Measurements from ENCODE around the gene CHRNE. TPM values are rescaled to one million over a fixed set of nuclear protein-coding genes. Genes with fewer than 3 reads are reported as not detected.
A peak's percentile ranks its signal among the peaks of the same experiment; 100 is the strongest.
"Not testable (repeated sequence)": the region's sequence is repeated elsewhere in the genome, so short reads cannot be mapped to it uniquely, and the experiment has no call there.

CHRNE gene
- total RNA-seq, 1 experiment from 2014 or later = 0.31 TPM

- peak; percentile 40 for DNase-seq
These were observed 16.7 kb upstream of the CHRNE start for GRCh38 chr17:4919511-4920047.

DNA sequence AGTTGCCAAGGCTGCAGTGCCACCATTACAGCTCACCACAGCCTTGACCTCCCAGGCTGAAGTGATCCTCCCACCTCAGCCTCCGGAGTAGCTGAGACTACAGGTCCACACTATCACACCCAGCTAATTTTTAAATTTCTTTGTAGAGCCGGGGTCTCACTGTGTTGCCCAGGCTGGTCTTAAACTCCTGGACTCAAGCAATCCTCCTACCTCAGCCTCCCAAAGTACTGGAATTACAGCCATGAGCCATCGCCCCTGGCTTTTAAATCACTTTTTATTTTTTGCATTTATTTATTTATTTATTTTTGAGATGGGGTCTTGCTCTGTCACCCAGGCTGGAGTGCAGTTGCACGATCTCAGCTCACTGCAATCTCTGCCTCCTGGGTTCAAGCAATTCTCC lies 11.7 kb upstream of the CHRNE start:
- not testable (repeated sequence) for H3K36me3 Mint-ChIP-seq (ENCODE audit: insufficient read depth in 1 of 3, low read depth in 3 of 3); H2BK12ac ChIP-seq (ENCODE audit: insufficient read length, low read depth, low read length); H3K56ac ChIP-seq (ENCODE audit: insufficient read length, low read depth, low read length); H3K23me2 ChIP-seq (ENCODE audit: insufficient read length, low read depth, low read length, poor library complexity, severe bottlenecking); H3K14ac ChIP-seq (ENCODE audit: insufficient read depth, low read length); H3K4me1 Mint-ChIP-seq; H3T11ph ChIP-seq (ENCODE audit: low read length); H4K8ac ChIP-seq (replicated peaks; ENCODE audit: insufficient read length, low read depth, low read length); H3K4ac ChIP-seq (ENCODE audit: low read depth, low read length); H3K79me1 ChIP-seq (ENCODE audit: insufficient read depth, low read depth, low read length, poor library complexity, severe bottlenecking); H3K9me3 Mint-ChIP-seq; H3K23ac ChIP-seq (ENCODE audit: insufficient read length, low read depth, low read length); H3K79me2 ChIP-seq (ENCODE audit: insufficient read depth, low read length); H3K27me3 Mint-ChIP-seq (ENCODE audit: low read depth); H2BK15ac ChIP-seq (ENCODE audit: low read depth, low read length); DNase-seq; H2BK20ac ChIP-seq (ENCODE audit: low read depth, low read length, poor library complexity, severe bottlenecking); H2BK5ac ChIP-seq (ENCODE audit: insufficient read length, low read length); H3K4me3 Mint-ChIP-seq; H4K5ac ChIP-seq (ENCODE audit: insufficient read length, low read depth, low read length); H4K20me1 ChIP-seq (ENCODE audit: control insufficient read depth, insufficient read depth, insufficient read length); H3K18ac ChIP-seq (ENCODE audit: insufficient read length, low read depth, low read length); H2AK5ac ChIP-seq (ENCODE audit: insufficient read length, low read length); H4K91ac ChIP-seq (ENCODE audit: insufficient read length, low read depth, low read length); H3K27me3 ChIP-seq (ENCODE audit: insufficient read depth, low read length); H3K4me2 ChIP-seq (ENCODE audit: insufficient read depth, insufficient read length, low read length); H2AFZ ChIP-seq (ENCODE audit: low read length); H2BK120ac ChIP-seq (ENCODE audit: low read depth, low read length, poor library complexity, severe bottlenecking); H3K27ac Mint-ChIP-seq; H3K27ac ChIP-seq (ENCODE audit: insufficient read length, low read depth, low read length); H3K9me3 ChIP-seq (ENCODE audit: control insufficient read depth, low read depth, low read length); H3K9ac ChIP-seq (ENCODE audit: extremely low read depth, insufficient read length, low read length); H3K4me1 ChIP-seq (ENCODE audit: insufficient read depth, low read length)
- no CpG with 5 or more reads among the region's 4 CpGs for WGBS (ENCODE audit: extremely low coverage, insufficient read length, low lambda C conversion rate)

More at GRCh38 chr17:4919511-4920047, 16.7 kb upstream of the CHRNE start:
- H3K56ac ChIP-seq (ENCODE audit: insufficient read length, low read depth, low read length) = no peak overlapping the region
- no peak overlapping the region for H3K27ac ChIP-seq (ENCODE audit: insufficient read length, low read depth, low read length)
- no peak overlapping the region for H4K8ac ChIP-seq (replicated peaks; ENCODE audit: insufficient read length, low read depth, low read length)
- H4K5ac ChIP-seq (ENCODE audit: insufficient read length, low read depth, low read length) = no peak overlapping the region
- Mint-ChIP-seq H3K36me3 (ENCODE audit: insufficient read depth in 1 of 3, low read depth in 3 of 3) (no peaks in the 10 kb centered on the region), H3K27me3 (ENCODE audit: low read depth) (no peaks in the 10 kb centered on the region; the same call in 1 of the 2 replicates), H3K27ac (peak overlapping the region in 1 of 3 experiments; percentile 89; a peak in 2 of 7 replicates), H3K4me1 (peaks cover 7% of the 10 kb centered on the region in 2 experiments), H3K9me3 (no peaks in the 10 kb centered on the region), H3K4me3 (no peak overlapping the region)
- no peak overlapping the region for H2AK5ac ChIP-seq (ENCODE audit: insufficient read length, low read length)
- no peaks in the 10 kb centered on the region for H3K9me3 ChIP-seq (ENCODE audit: control insufficient read depth, low read depth, low read length)
- no peak overlapping the region for H3K18ac ChIP-seq (ENCODE audit: insufficient read length, low read depth, low read length)
- no peaks in the 10 kb centered on the region for H3K23me2 ChIP-seq (ENCODE audit: insufficient read length, low read depth, low read length, poor library complexity, severe bottlenecking)
- H3K4ac ChIP-seq (ENCODE audit: low read depth, low read length) = no peak overlapping the region
- H3K14ac ChIP-seq (ENCODE audit: insufficient read depth, low read length) = no peak overlapping the region
- H2BK120ac ChIP-seq (ENCODE audit: low read depth, low read length, poor library complexity, severe bottlenecking) = no peak overlapping the region
- H2BK5ac ChIP-seq (ENCODE audit: insufficient read length, low read length) = no peak overlapping the region
- H3K27me3 ChIP-seq (ENCODE audit: insufficient read depth, low read length) = no peaks in the 10 kb centered on the region
- H3K9ac ChIP-seq (ENCODE audit: extremely low read depth, insufficient read length, low read length) = no peak overlapping the region
- TF ChIP-seq, protein P1, sequence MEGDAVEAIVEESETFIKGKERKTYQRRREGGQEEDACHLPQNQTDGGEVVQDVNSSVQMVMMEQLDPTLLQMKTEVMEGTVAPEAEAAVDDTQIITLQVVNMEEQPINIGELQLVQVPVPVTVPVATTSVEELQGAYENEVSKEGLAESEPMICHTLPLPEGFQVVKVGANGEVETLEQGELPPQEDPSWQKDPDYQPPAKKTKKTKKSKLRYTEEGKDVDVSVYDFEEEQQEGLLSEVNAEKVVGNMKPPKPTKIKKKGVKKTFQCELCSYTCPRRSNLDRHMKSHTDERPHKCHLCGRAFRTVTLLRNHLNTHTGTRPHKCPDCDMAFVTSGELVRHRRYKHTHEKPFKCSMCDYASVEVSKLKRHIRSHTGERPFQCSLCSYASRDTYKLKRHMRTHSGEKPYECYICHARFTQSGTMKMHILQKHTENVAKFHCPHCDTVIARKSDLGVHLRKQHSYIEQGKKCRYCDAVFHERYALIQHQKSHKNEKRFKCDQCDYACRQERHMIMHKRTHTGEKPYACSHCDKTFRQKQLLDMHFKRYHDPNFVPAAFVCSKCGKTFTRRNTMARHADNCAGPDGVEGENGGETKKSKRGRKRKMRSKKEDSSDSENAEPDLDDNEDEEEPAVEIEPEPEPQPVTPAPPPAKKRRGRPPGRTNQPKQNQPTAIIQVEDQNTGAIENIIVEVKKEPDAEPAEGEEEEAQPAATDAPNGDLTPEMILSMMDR (conservative IDR thresholded peaks at IDR 0.05) = 0 out of 3 replicates have a peak, but pooled peaks have one; percentile 11
- H3K23ac ChIP-seq (ENCODE audit: insufficient read length, low read depth, low read length) = no peak overlapping the region
- H3K79me2 ChIP-seq (ENCODE audit: insufficient read depth, low read length) = no peaks in the 10 kb centered on the region
- peaks cover 3% of the 10 kb centered on the region; the same call in 1 of the 2 replicates for H3K4me1 ChIP-seq (ENCODE audit: insufficient read depth, low read length)
- H2BK12ac ChIP-seq (ENCODE audit: insufficient read length, low read depth, low read length) = no peak overlapping the region
- H4K91ac ChIP-seq (ENCODE audit: insufficient read length, low read depth, low read length) = no peak overlapping the region
- no peak overlapping the region for H3T11ph ChIP-seq (ENCODE audit: low read length)
- H3K79me1 ChIP-seq (ENCODE audit: insufficient read depth, low read depth, low read length, poor library complexity, severe bottlenecking) = no peaks in the 10 kb centered on the region
- no peaks in the 10 kb centered on the region for H4K20me1 ChIP-seq (ENCODE audit: control insufficient read depth, insufficient read depth, insufficient read length)
- no peak overlapping the region for H2AFZ ChIP-seq (ENCODE audit: low read length)
- no CpG with 5 or more reads among the region's 8 CpGs for WGBS (ENCODE audit: extremely low coverage, insufficient read length, low lambda C conversion rate)
- H2BK20ac ChIP-seq (ENCODE audit: low read depth, low read length, poor library complexity, severe bottlenecking) = no peak overlapping the region
- no peak overlapping the region for H2BK15ac ChIP-seq (ENCODE audit: low read depth, low read length)
- no peak overlapping the region for H3K4me2 ChIP-seq (ENCODE audit: insufficient read depth, insufficient read length, low read length)

Data from H9 (cell line).